GM23248 (cell line): ENCODE data around the gene CCDC183.

Source experiments
- EZH2 ChIP-seq: fragments of 200-600 bp; sonication (generic); IDR thresholded peaks from 2 replicates; pipeline ENCODE4 v1.6.1; 2018; ENCODE audit warnings: antibody characterized with exemption, mild to moderate bottlenecking; ENCODE audit not compliant: insufficient read depth, poor library complexity, severe bottlenecking
- EZH2phosphoT487 ChIP-seq: fragments of 200-600 bp; sonication (generic); IDR thresholded peaks from 2 replicates; pipeline ENCODE4 v1.6.1; 2018; ENCODE audit warnings: antibody characterized with exemption, moderate library complexity, mild to moderate bottlenecking, low read depth; ENCODE audit not compliant: insufficient read depth

DNA sequence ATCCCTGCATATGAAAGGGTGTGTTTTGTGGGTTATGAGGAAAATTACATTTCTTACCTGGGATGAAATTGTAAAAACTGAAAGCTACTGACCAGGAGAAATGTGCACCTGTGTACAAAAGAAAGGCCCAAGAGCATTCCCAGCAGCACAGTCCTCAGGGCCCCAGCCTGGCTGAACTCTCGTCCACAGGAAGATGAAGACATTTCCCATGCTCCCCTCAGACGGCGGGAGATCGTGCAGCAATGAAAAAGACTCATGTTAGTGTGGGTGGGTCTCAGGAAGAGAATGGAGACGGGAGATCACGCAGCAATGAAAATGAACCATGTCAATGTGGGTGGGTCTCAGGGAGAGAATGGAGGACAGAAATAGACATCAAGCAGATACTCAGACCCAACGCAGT lies 19.2 kb upstream of the CCDC183 start:
- TF ChIP-seq EZH2, result no peak
- TF ChIP-seq EZH2phosphoT487, result no peak
